ENCODE measurements around the gene ATP10A.

- no peak for TF ChIP-seq POLR2A (IDR thresholded peaks at IDR 0.05; ENCODE audit: low read length)
- no peak for TF ChIP-seq GATA1 (IDR thresholded peaks at IDR 0.05; ENCODE audit: low read depth, low read length)
Observed at GRCh38 chr15:25731411-25731810, 131.7 kb downstream of the ATP10A start.

All from erythroblast (primary cell).